ENCODE results near the gene NFKBIE.
"Not testable (repeated sequence)": the region's sequence is repeated elsewhere in the genome, so short reads cannot be mapped to it uniquely, and the experiment has no call there.

Gene NFKBIE

DNA sequence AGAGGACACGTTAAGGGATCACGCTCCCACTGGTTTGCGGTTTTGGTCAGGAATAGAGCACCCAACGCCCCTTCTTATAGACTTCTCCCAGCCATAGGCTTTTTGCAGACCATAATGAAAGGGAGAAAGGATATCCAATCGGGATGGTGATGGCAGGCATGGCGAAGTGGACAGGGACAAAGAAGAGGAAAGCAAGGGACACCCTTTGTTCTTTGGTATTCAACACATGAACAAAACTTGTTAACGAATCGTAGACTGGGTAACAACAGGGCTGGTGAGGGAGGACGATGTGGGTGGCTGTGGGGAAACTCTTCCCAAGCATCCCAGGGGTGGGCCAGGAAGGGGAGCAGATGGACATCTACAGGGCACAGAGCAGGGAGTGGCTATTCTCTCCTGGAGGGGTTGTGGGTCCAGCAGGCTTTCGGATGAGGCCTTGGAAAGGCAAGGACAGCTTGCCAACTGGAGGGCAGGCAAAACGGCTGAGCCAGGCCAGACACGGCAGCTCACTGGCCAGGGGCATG is 19.9 kb downstream of the NFKBIE start:
- DNase-seq (ENCODE audit: low spot score) = no peak

DNA sequence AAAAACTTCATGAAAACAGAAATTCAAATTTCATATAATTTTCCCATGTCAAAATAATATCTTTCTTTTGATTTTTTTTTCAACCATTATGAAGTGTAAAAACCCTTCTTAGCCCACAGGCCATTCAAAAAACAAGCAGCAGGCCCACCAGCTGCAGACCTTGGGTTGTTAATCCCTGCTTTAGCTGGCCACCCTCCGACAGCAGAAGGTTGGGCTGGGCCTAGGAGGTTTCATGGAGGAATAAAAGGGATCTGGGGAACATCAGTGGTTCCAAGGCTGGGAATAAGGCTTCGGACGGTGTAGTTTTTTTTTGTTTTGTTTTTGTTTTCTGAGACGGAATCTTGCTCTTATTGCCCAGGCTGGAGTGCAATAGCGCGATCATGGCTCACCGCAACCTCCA is 22.0 kb downstream of the NFKBIE start:
- DNase-seq (ENCODE audit: low spot score) = peak; percentile 64

GRCh38 chr6:44238687-44239350 is 26.5 kb downstream of the NFKBIE start:
- DNase-seq (ENCODE audit: low spot score) = no peak

DNA sequence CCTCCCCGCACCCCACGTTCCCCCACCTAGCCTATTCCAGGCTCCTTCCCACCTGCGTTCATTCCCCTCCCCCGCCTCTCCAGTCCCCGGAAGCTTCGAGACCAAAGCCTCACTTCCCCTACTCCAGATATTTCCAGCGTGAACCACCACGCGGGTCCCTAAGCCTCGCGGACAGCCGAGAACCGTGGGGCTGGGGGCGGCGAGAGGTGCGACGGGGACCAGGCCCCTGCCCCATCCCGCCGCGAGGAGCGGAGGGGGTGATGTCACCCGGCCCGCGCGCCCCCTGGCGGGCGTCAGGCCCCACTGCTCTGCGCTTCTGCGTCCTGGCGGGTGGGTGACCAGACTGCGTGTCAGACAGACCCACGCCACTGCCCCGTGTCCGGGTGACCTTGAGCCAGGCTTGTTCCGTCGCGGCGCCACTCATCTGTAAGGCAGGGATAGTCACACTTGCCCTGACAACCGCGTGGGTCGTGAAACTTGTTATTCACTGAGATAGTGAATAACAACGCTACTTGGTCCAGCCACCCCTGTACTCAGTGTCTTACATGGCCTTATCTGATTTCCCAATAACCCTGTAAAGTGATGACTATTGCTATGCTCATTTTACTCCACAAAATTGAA is 27.4 kb downstream of the NFKBIE start:
- peak; percentile 91 for DNase-seq (ENCODE audit: low spot score)

DNA sequence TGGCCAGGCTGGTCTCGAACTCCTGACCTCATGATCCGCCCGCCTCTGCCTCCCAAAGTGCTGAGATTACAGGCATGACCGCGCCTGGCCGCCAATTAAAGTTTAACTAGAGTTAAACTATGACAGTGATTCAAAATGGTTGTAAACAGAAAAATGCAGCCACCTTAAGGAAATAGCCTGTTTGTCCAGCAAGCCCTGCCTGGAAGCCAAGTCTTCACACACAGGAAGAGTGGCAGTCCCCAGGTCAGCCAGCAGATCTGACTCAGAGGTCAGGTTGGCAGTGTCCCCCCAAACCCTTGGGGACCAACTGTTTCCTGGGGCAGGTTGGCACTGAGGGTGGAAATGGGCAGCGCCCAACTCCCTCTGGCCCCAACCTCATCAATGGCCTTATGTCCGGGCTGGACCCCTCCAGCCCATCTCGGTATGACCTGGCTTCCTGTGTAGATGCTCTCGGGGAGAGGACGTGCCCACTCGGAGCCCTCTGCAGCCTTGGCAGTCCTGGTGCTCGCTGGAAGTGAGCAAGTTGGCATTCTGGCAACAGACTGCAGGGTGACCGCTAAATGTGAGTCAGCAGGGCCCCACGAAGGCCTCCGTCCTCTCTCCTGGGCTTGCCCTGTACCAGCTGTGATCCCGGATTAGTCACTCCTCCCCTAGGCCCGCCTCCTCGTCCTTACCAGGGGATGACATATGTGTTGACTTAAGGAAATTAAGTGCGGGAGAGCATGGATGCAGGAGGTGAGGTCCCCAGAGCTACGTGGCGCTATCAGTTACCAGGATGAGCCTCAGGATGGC is 28.1 kb downstream of the NFKBIE start:
- DNase-seq (ENCODE audit: low spot score) = peak; percentile 83

DNA sequence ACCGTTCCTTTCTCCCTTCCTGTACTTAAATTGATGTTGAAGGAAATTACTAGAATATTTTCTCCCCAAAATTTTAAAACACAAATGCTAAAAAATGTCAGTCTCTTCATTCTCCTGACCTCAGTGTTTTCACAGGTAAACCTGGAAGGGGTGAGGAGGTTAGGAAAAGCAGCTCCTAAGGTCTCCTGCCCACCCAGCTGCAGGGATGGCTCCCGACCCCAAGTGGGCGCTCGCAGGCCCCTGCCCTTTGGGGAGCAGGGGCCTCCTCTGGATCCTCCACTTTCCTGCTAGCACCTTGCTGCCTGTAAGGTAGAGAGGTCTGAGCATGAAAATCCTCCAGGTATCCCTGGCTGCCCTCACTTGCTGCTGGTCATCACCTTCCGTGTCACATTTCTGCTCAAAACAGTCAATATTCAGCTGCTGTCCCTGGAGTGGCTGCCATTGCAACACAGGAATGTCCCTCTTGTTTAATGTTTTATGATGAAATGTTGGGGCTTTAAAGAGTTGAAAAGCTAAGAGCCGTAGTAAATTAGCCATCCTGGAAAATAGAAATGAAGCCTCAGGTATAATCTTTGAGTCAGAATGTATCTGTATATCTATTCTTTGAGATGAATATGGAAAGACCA is 29.3 kb downstream of the NFKBIE start:
- no peak for DNase-seq (ENCODE audit: low spot score)

GRCh38 chr6:44235269-44235668 is 30.1 kb downstream of the NFKBIE start:
- no peak for DNase-seq (ENCODE audit: low spot score)

DNA sequence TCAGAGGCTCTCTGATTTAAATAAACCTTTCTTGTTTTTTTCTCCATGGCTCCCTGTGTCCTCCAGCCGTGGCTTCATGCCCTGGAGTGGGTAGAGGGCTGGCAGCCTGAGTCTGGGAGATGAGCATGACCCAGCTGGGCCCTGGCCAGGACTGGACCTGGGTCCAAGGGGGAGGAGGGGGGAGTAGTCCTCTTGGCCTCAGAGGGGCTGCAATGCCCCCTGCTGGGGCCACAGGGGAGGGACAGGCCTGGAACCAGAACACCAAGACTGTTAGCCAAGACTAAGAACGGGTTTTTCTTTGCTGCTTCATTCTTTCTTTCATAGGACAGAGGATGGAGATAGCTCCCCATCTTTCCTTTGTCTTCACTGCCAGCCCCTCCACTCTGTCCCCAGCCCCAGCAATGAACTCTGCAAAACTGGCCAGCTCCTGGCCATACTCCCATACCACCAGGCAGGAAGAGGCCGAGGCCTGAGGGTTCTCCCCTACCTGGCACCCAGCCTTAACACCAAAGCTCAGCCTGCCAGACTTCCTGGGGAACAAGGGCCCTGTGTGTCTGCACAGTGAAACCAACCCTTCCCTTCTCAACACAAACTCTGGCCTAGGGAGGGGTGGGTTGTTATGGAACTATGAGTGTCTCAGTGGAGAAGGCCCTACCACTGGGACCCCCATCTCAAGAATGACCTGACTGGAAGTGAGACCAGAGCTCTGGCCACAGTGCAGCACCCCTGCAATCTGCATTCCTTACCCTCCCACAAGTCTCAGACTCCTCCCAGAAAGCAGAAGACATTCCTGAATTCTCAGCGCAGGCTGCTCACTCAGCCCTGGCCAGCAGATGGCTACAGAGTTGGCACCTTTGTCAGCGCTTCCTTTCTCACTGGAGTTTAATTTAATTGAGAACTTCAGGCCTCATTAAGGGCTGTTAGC is 31.0 kb downstream of the NFKBIE start:
- DNase-seq (ENCODE audit: low spot score) = peak; percentile 77

DNA sequence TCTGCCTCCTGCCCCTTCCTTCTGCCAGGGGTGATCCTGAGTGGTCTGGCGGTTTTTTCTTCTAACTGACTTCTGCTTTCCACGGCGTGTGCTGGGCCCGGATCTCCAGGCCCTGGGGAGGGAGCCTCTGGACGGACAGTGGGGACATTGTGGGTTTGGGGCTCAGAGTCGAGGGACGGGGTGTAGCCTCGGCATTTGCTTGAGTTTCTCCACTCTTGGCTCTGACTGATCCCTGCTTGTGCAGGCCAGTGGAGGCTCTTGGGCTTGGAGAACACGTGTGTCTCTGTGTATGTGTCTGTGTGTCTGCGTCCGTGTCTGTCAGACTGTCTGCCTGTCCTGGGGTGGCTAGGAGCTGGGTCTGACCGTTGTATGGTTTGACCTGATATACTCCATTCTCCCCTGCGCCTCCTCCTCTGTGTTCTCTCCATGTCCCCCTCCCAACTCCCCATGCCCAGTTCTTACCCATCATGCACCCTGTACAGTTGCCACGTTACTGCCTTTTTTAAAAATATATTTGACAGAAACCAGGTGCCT is 31.7 kb downstream of the NFKBIE start:
- no peak for DNase-seq (ENCODE audit: low spot score)

- DNase-seq (ENCODE audit: low spot score) = no peak
Measured at GRCh38 chr6:44232676-44233566, 32.4 kb downstream of the NFKBIE start.

- not testable (repeated sequence) for DNase-seq (ENCODE audit: low spot score)
Measured at GRCh38 chr6:44231426-44231825, 33.9 kb downstream of the NFKBIE start.

GRCh38 chr6:44230034-44230675 is 35.2 kb downstream of the NFKBIE start:
- no peak for DNase-seq (ENCODE audit: low spot score)

DNA sequence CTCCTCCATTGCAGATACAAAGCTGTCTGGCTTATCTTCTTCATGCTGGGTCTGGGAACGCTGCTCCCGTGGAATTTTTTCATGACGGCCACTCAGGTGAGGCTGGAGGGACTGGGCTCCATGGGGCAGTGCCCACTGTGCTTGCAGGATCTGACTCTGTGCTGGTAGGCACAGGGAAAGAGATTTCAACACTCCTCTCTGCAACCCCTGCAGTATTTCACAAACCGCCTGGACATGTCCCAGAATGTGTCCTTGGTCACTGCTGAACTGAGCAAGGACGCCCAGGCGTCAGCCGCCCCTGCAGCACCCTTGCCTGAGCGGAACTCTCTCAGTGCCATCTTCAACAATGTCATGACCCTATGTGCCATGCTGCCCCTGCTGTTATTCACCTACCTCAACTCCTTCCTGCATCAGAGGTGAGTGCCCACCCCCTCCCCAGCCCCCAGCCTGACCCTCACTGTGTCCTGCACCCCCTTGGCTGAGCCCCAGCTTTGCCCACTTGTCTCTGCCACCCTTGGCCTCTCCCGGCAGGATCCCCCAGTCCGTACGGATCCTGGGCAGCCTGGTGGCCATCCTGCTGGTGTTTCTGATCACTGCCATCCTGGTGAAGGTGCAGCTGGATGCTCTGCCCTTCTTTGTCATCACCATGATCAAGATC is 35.8 kb downstream of the NFKBIE start:
- no peak for DNase-seq (ENCODE audit: low spot score)

DNA sequence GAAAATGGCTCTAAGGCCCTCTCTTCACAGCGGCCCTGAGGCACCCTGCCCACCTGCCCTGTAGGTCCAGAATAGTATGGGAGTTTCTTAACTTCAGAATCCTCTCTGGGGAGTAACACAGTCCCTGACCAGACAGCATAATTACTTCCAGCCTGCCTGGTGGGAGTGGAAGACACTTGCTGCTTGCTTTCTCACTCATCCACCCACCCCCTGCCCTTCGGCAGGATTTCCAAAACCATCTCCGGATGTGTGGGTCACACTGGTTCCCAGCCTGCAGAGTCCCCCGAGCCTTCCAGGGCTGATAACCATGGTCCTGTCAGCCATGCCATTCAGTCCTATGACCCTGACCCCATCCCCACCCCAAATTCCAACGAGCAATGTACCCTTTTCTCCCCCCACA is 36.5 kb downstream of the NFKBIE start:
- DNase-seq (ENCODE audit: low spot score) = no peak

DNA sequence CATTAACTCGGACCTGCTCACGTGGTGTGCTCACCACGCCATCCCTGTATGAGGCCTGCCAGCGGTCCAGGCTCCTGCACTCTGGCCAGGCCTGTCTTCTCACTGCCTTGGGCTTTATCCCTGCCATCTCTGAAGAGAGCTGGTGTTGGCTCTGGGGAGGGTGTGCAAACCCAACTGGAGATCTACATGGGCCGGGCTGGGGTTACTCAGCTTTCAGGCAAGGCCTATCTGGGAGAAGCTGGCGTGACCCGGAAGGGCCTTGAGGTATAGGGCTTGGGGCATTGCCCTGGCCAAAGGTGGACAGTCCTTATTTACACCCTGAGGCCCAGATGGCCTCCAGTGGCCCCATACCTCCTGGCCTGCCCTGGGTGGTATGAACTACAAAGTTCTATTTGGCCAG is 36.9 kb downstream of the NFKBIE start:
- DNase-seq (ENCODE audit: low spot score) = no peak

DNA sequence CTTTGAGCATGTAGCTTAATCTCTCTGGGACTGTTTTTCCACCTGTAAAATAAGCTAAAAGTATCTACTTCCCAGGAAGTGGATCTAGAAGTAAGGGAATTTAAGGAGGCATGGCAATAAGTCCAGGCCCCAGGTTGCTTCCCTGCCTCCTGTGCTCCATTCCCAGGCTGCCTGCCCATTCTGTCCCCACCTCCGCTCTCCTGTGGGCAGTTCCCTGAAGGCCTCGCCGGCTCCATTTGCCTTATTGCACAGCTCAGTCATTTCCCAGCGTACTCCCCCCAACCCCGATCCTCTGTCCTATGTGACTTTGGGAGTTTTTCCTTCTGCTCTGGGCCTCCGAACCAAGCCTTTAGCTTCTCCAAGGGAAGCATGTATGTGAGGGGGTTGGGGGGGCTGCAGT is 37.3 kb downstream of the NFKBIE start:
- DNase-seq (ENCODE audit: low spot score) = no peak

DNA sequence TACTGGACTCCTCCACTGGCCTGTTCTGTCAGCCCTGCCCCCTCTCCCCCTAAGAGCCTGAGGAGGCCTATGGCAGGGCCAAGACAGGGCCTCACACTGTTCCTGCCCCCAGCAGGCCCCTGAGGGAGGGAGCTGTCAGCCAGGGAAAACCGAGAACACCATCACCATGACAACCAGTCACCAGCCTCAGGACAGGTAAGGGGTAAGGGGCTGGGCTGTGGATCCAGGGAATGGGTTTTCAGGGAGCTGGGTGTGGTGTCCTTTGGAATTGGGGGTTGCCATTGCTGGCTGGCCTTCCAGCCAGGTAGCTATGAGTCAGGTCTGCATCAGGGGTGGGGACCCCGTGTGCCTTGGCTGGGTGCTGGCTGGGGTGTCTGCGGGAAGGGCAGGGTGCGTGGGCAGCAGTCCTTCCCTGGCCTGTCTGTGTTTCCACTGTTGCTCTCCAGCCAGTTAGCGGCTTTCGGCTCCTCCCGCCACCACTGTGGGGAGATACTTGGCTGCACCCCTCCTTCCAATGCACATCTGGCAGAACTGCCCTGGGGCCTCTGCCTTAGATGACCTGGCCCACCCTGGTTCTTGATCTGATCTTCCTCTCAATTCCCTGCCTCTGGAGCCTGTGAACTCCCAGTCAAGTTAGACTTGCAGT is 38.1 kb downstream of the NFKBIE start:
- no peak for DNase-seq (ENCODE audit: low spot score)

DNA sequence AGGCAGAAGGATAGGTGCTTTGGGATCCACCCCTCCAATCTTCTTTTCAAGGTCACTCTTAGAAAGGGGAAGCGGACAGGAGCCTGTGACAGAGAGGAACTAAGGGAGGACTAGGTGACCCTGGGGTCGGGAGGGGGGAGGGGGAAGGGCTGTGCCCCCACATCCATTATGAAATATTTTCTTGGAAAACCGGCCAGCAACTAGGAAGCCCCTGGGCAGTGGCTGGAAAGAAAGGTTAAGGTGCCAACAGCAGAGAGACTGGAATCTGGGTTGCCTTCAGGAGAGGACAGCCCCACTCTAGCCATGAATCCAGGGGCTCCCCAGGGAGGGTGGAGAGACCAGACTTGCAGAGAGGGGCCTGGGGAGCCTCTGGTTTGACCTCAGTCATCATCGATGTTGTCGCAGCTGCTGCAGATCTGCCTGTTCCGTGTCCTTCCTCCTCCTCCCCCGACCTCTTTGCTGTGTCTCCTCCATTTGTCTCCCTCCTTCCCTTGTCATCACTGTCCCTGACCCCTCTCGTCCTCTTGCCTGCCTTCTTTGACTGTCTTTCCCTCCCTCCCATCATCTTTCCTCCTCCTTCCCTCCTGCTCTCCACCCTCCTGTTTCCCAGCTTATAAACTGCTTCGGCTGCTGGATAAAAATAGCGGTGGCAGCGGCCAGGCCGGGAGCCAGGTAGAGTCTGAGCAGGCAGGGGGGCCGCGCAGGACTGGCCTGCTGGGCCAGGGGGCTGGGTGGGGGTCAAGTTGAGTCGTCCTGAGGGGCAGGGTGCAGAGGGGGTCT is 38.8 kb downstream of the NFKBIE start:
- no peak for DNase-seq (ENCODE audit: low spot score)
